Measurements from ENCODE around the gene EIF1.

DNA sequence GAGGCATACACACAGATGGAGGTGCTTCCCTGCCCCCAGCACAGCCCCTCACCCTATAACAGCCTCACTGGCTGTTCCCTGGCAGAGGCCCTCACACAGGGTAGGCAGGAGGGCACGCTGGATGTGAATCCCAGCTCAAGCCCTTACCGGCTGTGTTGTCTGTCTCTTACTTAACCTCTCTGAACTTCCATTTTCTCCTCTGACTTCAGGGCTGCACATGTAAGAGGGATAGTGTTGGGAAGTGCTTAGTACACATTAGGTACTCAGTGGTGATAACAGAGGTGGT, 24.6 kb upstream of the EIF1 start:
- TF ChIP-seq, protein P1, sequence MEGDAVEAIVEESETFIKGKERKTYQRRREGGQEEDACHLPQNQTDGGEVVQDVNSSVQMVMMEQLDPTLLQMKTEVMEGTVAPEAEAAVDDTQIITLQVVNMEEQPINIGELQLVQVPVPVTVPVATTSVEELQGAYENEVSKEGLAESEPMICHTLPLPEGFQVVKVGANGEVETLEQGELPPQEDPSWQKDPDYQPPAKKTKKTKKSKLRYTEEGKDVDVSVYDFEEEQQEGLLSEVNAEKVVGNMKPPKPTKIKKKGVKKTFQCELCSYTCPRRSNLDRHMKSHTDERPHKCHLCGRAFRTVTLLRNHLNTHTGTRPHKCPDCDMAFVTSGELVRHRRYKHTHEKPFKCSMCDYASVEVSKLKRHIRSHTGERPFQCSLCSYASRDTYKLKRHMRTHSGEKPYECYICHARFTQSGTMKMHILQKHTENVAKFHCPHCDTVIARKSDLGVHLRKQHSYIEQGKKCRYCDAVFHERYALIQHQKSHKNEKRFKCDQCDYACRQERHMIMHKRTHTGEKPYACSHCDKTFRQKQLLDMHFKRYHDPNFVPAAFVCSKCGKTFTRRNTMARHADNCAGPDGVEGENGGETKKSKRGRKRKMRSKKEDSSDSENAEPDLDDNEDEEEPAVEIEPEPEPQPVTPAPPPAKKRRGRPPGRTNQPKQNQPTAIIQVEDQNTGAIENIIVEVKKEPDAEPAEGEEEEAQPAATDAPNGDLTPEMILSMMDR (conservative IDR thresholded peaks at IDR 0.05) = no peak
- no peak for TF ChIP-seq EZH2 (IDR thresholded peaks at IDR 0.05; ENCODE audit: low read depth)
